Memory B cell (primary cell): Measurements from ENCODE around the gene ASIC3.

Experiments used
- ATAC-seq: fragments of 150-1000 bp; cut with Tn5 transposase; 2 replicates; pipeline ENCODE4 v1.10.0; 2021; ENCODE audit warnings: low read depth, mild to moderate bottlenecking, moderate library complexity
- DNase-seq, 2 donors: peaks; one replicate each; pipeline ENCODE4 v3.0.0; 2022; ENCODE audit warnings: low spot score in 2 of 2
- H3K27ac Mint-ChIP-seq: one replicate; pipeline ENCODE4 v1.8.0; 2022; ENCODE audit warnings: mild to moderate bottlenecking, moderate library complexity, mixed read lengths
- H3K27me3 Mint-ChIP-seq: one replicate; pipeline ENCODE4 v1.8.0; 2022; ENCODE audit warnings: mixed read lengths
- H3K36me3 Mint-ChIP-seq: one replicate; pipeline ENCODE4 v1.8.0; 2022; ENCODE audit warnings: mild to moderate bottlenecking, mixed read lengths
- H3K4me1 Mint-ChIP-seq: one replicate; pipeline ENCODE4 v1.8.0; 2022; ENCODE audit warnings: mixed read lengths
- H3K4me3 Mint-ChIP-seq: one replicate; pipeline ENCODE4 v1.8.0; 2022; ENCODE audit warnings: mild to moderate bottlenecking, moderate library complexity, mixed read lengths
- H3K9me3 Mint-ChIP-seq: one replicate; pipeline ENCODE4 v1.8.0; 2022; ENCODE audit warnings: mixed read lengths

ASIC3 gene

GRCh38 chr7:151047976-151048815 is at the start of gene ASIC3:
Gene ASIC3 (plus strand): TSS chr7:151048531. CDS start chr7:151048886, 355 bp downstream.
- DNase-seq (no peak), ATAC-seq (no peak)
- peaks cover 5% of the 10 kb centered on the region for H3K27me3 Mint-ChIP-seq
- H3K4me1 Mint-ChIP-seq = no peaks in the 10 kb centered on the region
- peak within 1 kb of the TSS; percentile 43 for H3K27ac Mint-ChIP-seq
- H3K4me3 Mint-ChIP-seq = no peak within 1 kb of the TSS
- peaks cover 10% of the 10 kb centered on the region for H3K36me3 Mint-ChIP-seq
- no peaks in the 10 kb centered on the region for H3K9me3 Mint-ChIP-seq

GRCh38 chr7:150999001-150999400 is 49.3 kb upstream of the ASIC3 start:
- Mint-ChIP-seq H3K4me1 (no peaks in the 10 kb centered on the region), H3K4me3 (no peak overlapping the region), H3K36me3 (peaks cover 2% of the 10 kb centered on the region), H3K9me3 (no peaks in the 10 kb centered on the region), H3K27me3 (peaks cover 15% of the 10 kb centered on the region), H3K27ac (no peak overlapping the region)
- ATAC-seq (no peak), DNase-seq (no peak)

- DNase-seq (no peak), ATAC-seq (no peak)
- Mint-ChIP-seq H3K36me3 (peaks cover 2% of the 10 kb centered on the region), H3K27me3 (peaks cover 15% of the 10 kb centered on the region), H3K27ac (no peak overlapping the region), H3K9me3 (no peaks in the 10 kb centered on the region), H3K4me3 (no peak overlapping the region), H3K4me1 (no peaks in the 10 kb centered on the region)
Measured at GRCh38 chr7:150999497-151000230, 48.7 kb upstream of the ASIC3 start.

GRCh38 chr7:151000897-151001495 is 47.3 kb upstream of the ASIC3 start:
- H3K4me1 Mint-ChIP-seq = no peaks in the 10 kb centered on the region
- no peak for DNase-seq
- H3K36me3 Mint-ChIP-seq = peaks cover 2% of the 10 kb centered on the region
- no peak for ATAC-seq
- peaks cover 15% of the 10 kb centered on the region for H3K27me3 Mint-ChIP-seq
- H3K4me3 Mint-ChIP-seq = no peak overlapping the region
- no peaks in the 10 kb centered on the region for H3K9me3 Mint-ChIP-seq
- H3K27ac Mint-ChIP-seq = no peak overlapping the region

GRCh38 chr7:151001546-151001945 is 46.8 kb upstream of the ASIC3 start:
- Mint-ChIP-seq H3K4me1 (no peaks in the 10 kb centered on the region), H3K27ac (no peak overlapping the region), H3K27me3 (peaks cover 15% of the 10 kb centered on the region), H3K36me3 (peaks cover 2% of the 10 kb centered on the region), H3K9me3 (no peaks in the 10 kb centered on the region), H3K4me3 (no peak overlapping the region)
- DNase-seq (no peak), ATAC-seq (no peak)

GRCh38 chr7:151003572-151003971 is 44.8 kb upstream of the ASIC3 start:
- no peak for ATAC-seq
- H3K4me1 Mint-ChIP-seq = peaks cover 5% of the 10 kb centered on the region

GRCh38 chr7:151005566-151005965 is 42.8 kb upstream of the ASIC3 start:
- peaks cover 5% of the 10 kb centered on the region for H3K4me1 Mint-ChIP-seq
- no peak overlapping the region for H3K4me3 Mint-ChIP-seq

More at GRCh38 chr7:151003572-151003971, 44.8 kb upstream of the ASIC3 start:
- no peak for DNase-seq
- peaks cover 5% of the 10 kb centered on the region for H3K27me3 Mint-ChIP-seq
- peaks cover under 1% of the 10 kb centered on the region for H3K36me3 Mint-ChIP-seq
- no peaks in the 10 kb centered on the region for H3K9me3 Mint-ChIP-seq
- H3K27ac Mint-ChIP-seq = no peak overlapping the region
- no peak overlapping the region for H3K4me3 Mint-ChIP-seq

GRCh38 chr7:151006590-151007300 is 41.6 kb upstream of the ASIC3 start:
- peaks cover 2% of the 10 kb centered on the region for H3K27me3 Mint-ChIP-seq
- H3K27ac Mint-ChIP-seq = no peak overlapping the region
- no peaks in the 10 kb centered on the region for H3K9me3 Mint-ChIP-seq
- peaks cover 9% of the 10 kb centered on the region for H3K4me1 Mint-ChIP-seq
- DNase-seq (no peak), ATAC-seq (no peak)
- H3K36me3 Mint-ChIP-seq = no peaks in the 10 kb centered on the region
- H3K4me3 Mint-ChIP-seq = no peak overlapping the region

More at GRCh38 chr7:151005566-151005965, 42.8 kb upstream of the ASIC3 start:
- Mint-ChIP-seq H3K9me3 (no peaks in the 10 kb centered on the region), H3K27me3 (peaks cover 4% of the 10 kb centered on the region), H3K27ac (no peak overlapping the region), H3K36me3 (no peaks in the 10 kb centered on the region)
- DNase-seq (no peak), ATAC-seq (no peak)

GRCh38 chr7:151007469-151007898 is 40.8 kb upstream of the ASIC3 start:
- DNase-seq (no peak), ATAC-seq (no peak)
- H3K9me3 Mint-ChIP-seq = no peaks in the 10 kb centered on the region
- H3K4me3 Mint-ChIP-seq = peak overlapping the region; percentile 71
- H3K27me3 Mint-ChIP-seq = peaks cover 2% of the 10 kb centered on the region
- H3K4me1 Mint-ChIP-seq = peaks cover 10% of the 10 kb centered on the region
- H3K27ac Mint-ChIP-seq = no peak overlapping the region
- no peaks in the 10 kb centered on the region for H3K36me3 Mint-ChIP-seq

GRCh38 chr7:151008143-151008510 is 40.2 kb upstream of the ASIC3 start:
- Mint-ChIP-seq H3K27ac (no peak overlapping the region), H3K27me3 (peaks cover 2% of the 10 kb centered on the region), H3K9me3 (no peaks in the 10 kb centered on the region), H3K4me1 (peaks cover 13% of the 10 kb centered on the region), H3K4me3 (peak overlapping the region; percentile 71), H3K36me3 (no peaks in the 10 kb centered on the region)
- no peak for DNase-seq
- no peak for ATAC-seq

GRCh38 chr7:151008511-151009323 is 39.6 kb upstream of the ASIC3 start:
- peak; percentile 52 for ATAC-seq
- H3K4me1 Mint-ChIP-seq = peaks cover 13% of the 10 kb centered on the region
- DNase-seq = peak; percentile 82 to 85
- no peak overlapping the region for H3K27ac Mint-ChIP-seq
- peaks cover 2% of the 10 kb centered on the region for H3K27me3 Mint-ChIP-seq
- H3K36me3 Mint-ChIP-seq = no peaks in the 10 kb centered on the region
- no peaks in the 10 kb centered on the region for H3K9me3 Mint-ChIP-seq
- H3K4me3 Mint-ChIP-seq = peak overlapping the region; percentile 71

GRCh38 chr7:151009327-151010036 is 38.8 kb upstream of the ASIC3 start:
- ATAC-seq (no peak), DNase-seq (no peak)
- H3K27ac Mint-ChIP-seq = no peak overlapping the region
- peaks cover 16% of the 10 kb centered on the region for H3K4me1 Mint-ChIP-seq
- no peaks in the 10 kb centered on the region for H3K36me3 Mint-ChIP-seq
- H3K9me3 Mint-ChIP-seq = no peaks in the 10 kb centered on the region
- H3K27me3 Mint-ChIP-seq = peaks cover 2% of the 10 kb centered on the region
- H3K4me3 Mint-ChIP-seq = no peak overlapping the region

- Mint-ChIP-seq H3K27me3 (peaks cover 2% of the 10 kb centered on the region), H3K9me3 (no peaks in the 10 kb centered on the region), H3K4me3 (no peak overlapping the region), H3K4me1 (peaks cover 20% of the 10 kb centered on the region), H3K27ac (peak overlapping the region; percentile 48), H3K36me3 (no peaks in the 10 kb centered on the region)
- ATAC-seq (no peak), DNase-seq (no peak)
Measured at GRCh38 chr7:151010037-151010306, 38.4 kb upstream of the ASIC3 start.
